A549 treated with CpdA at 1 μM for 4 hours (cell line): Measurements from ENCODE around the gene SCN1A. TPM values are rescaled to one million over a fixed set of nuclear protein-coding genes. Genes with fewer than 3 reads are reported as not detected.

ENCODE experiments used
- total RNA-seq: library from RNA; stranded (reverse); fragments of 200-300 nt; extraction: Qiagen RNA extraction; gene quantifications from 5 replicates; pipeline ENCODE4 v1.2.3, GENCODE V29; 2022; ENCODE audit warnings: low read depth

Gene SCN1A
- not detected in 5 replicates for total RNA-seq

GRCh38 chr2:166127217-166128155, at the start of gene SCN1A:
SCN1A (minus strand) TSS chr2:166128020; CDS start chr2:166073621, 54,399 bp downstream.

GRCh38 chr2:165953655-165954606, 173.9 kb downstream of the SCN1A start, which contains the start of gene TTC21B:
TTC21B (minus strand) TSS chr2:165953776; CDS start chr2:165953705, 71 bp downstream.

Other genes starting within 250 kb of the SCN1A start
- 4.4 to 6.8 TPM (median 4.7 TPM) in 5 replicates for gene TTC21B, start 174.2 kb downstream of the SCN1A start, total RNA-seq
- 2.8 to 6.1 TPM (median 5.1 TPM) in 5 replicates for gene SCN9A, start 247.9 kb upstream of the SCN1A start, total RNA-seq